HG03520 (cell line): ENCODE results near the gene CYSRT1.
"Not testable (repeated sequence)": the region's sequence is repeated elsewhere in the genome, so short reads cannot be mapped to it uniquely, and the experiment has no call there.

Experiments
- ATAC-seq: cut with Tn5 transposase; IDR thresholded peaks from one replicate; pipeline ENCODE4 v1.9.1; 2021; ENCODE audit warnings: mild to moderate bottlenecking, moderate library complexity; ENCODE audit not compliant: unreplicated experiment

Gene CYSRT1

DNA sequence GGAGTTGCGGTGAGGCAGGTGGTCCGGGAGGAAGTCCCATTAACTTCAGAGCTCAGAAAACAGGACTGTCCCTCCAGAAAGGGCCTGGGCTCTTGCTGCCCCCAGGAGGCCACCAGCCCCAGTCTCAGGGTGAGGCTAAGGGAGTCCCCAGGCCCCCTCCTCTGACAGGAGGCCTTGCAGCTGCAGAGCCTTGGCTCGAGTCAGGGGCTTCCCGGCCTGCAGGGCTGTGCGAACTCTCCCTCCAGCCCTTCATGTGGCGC is 22.9 kb downstream of the CYSRT1 start:
- no peak for ATAC-seq

DNA sequence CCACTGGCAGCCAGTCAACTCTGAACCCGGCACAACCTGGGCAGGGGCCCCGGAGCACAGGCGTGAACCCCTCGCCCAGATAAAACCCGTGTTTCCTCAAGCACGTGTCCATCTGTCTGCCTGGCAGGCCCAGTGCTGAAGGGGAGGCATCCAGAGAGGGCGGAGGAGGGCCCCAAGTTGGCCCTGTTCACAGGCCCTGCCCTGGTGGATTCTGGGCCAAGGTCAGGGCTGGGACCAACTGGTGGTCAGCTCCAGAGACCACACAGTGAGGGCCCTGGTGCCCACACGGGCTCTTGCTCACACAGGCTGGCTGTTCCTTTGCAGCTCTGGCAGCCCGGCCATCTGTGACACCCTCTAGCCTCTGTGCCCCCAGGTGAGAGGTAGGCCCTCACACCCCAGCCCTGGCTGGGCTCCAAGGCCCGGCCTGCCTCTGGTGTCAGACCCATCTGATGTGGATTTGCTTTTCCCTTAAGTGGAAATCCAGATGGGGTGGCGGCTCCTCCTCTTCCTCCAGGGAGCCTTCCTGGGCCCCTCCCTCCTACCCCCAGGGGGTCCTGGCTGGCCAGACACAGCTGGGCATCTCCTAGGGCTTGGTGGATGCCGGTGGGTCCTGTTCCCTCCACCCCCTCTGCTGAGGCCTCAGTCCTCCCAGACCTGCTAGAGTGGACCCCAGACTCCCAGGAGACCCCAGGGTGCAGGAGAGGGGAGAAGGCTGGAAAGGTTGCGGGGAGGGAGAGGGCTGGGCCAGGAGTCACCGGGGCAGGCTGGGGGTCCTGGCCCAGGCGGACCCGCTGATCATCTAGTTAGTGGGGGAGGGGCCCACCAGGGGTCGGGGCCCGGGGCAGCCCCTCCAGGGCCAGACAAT is 25.6 kb downstream of the CYSRT1 start:
- ATAC-seq = no peak

DNA sequence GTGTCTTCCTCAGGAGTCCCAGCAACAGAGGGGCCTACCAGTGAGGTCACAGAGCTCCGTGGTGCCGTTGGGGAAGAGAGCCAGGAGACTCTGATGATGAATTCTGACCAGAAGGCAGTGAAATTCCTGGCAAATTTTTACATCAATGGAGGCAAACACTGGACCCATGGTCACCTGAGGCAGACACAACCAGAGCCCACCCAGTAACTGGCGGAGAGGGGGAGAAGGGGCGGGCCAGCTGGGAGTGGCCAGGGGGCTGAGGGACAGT is 26.2 kb downstream of the CYSRT1 start, which contains the start of gene STPG3:
Gene STPG3 (plus strand): TSS at position 93 of the 268 bp plus-strand sequence. CDS start 1 bp downstream, at position 94.
- no peak for ATAC-seq

DNA sequence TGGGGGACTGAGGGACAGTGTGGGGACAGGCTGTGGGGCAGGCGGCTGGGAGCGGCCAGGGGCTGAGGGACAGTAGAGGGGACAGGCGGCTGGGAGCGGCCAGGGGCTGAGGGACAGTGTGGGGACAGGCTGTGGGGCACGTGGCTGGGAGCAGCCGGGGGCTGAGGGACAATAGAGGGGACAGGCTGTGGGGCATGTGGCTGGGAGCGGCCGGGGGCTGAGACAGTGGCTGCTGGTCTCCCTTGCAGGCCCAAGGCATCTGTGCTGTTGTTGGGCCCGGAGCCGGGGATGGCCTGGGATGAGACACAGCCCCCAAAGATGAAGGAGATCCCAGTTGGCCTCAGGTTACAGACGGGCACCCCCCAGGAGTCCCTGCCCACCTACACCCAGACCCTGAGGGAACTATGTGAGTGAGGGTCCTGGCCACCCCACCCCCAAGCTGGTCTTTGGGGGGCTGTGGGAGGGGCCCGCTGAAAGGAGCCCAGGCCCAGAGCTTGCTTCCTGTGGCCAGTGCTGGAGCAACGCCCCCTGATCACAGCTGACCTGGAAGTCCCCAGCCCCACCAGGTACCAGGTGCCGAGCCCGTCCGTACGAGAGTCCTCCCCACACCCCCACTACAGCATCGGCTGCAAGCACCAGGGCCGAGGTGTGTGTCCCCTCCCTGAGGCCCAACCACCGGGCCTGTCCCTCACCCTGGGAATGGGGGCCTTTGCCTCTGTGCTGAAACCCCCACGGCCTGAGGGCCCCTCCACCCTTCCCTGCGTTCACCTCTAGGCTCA is 26.7 kb downstream of the CYSRT1 start:
- ATAC-seq = no peak

- ATAC-seq = no peak
Measured at GRCh38 chr9:137252555-137253506, 27.9 kb downstream of the CYSRT1 start.

- ATAC-seq = no peak
Measured at GRCh38 chr9:137253717-137254623, 29.0 kb downstream of the CYSRT1 start.

GRCh38 chr9:137254624-137255447 is 29.9 kb downstream of the CYSRT1 start, which contains the start of gene NELFB:
TSS of gene NELFB (plus strand) at chr9:137255327.
- peak; percentile 64 for ATAC-seq

GRCh38 chr9:137255448-137256114 is 30.6 kb downstream of the CYSRT1 start:
- no peak for ATAC-seq

GRCh38 chr9:137256362-137256761 is 31.4 kb downstream of the CYSRT1 start:
- no peak for ATAC-seq

GRCh38 chr9:137256856-137257255 is 31.9 kb downstream of the CYSRT1 start:
- ATAC-seq = no peak

- not testable (repeated sequence) for ATAC-seq
Measured at GRCh38 chr9:137262173-137262908, 37.4 kb downstream of the CYSRT1 start.

GRCh38 chr9:137262909-137263285 is 37.9 kb downstream of the CYSRT1 start:
- ATAC-seq = no peak

DNA sequence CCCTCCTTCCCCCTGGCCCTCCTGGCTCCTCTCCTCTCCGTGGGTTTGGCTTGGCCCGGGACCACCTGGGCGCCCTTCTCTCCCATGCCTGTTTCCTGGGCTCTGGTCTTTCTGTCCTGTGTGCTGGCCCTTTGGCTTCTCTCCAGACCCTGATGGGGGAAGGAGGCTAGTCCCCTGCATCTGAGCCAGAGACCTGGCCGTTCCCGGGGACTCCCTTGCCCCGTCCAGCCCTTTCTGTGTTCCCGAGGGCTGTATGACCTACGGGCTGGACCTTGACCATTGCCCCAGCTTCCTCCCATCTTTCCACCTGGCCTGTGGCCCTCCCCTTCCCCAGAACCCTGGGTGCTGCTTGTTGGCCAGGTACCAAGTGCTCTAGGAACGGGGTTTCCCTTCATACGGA is 38.5 kb downstream of the CYSRT1 start:
- ATAC-seq = no peak

DNA sequence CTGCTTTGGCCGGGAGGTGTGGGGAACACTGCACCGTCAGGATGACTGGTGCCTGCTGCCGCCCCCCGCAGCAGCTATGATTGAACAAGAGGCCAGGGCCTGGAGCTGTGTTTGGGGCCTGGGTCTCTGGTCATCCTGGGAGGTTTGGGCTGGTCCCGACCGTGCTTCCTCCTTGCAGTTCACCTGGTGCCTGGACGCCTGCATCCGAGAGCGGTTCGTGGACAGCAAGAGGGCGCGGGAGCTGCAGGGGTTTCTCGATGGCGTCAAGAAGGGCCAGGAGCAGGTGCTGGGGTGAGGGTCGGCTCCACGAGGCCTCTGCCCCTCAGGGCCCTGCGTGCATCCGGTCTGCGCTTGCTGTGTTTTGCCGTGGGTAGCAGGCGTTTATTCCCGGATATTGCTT is 39.1 kb downstream of the CYSRT1 start:
- ATAC-seq = no peak

DNA sequence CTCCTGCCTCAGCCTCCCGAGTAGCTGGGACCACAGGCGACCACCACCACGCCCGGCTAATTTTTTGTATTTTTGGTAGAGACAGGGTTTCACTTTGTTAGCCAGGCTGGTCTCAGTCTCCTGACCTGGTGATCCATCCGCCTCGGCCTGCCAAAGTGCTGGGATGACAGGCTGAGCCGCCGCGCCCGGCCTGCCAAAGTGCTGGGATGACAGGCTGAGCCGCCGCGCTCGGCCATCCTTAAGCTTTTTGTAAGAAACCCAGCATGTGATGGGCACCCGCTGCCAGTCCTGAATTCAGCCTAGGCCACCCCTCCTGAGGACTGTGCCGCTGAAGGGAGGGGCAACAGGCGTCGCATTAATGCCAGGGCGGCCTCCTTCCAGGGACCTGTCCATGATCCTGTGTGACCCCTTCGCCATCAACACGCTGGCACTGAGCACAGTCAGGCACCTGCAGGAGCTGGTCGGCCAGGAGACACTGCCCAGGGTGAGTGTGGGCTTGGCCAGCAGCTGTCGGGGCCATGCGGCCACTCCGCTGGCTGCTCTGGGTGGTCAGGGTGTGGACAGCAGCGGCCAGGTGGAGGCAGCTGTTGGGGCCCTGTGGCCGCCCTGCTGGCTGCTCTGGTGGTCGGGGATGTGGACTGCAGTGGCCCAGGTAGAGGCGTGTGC is 40.7 kb downstream of the CYSRT1 start:
- ATAC-seq = no peak

- ATAC-seq = no peak
Measured at GRCh38 chr9:137266162-137266527, 41.2 kb downstream of the CYSRT1 start.

GRCh38 chr9:137266585-137267453 is 41.8 kb downstream of the CYSRT1 start:
- ATAC-seq = no peak
